Peyer's patch (tissue), 4 donors: Measurements from ENCODE around the gene REXO5.
"Not testable (repeated sequence)": the region's sequence is repeated elsewhere in the genome, so short reads cannot be mapped to it uniquely, and the experiment has no call there.

ENCODE experiments used
- CTCF ChIP-seq, 6 experiments: fragments of 450-650 bp in 4 of 6; fragments of 200-600 bp in 2 of 6; sonication (generic) in 1 of 6; IDR thresholded peaks; one replicate each; pipeline ENCODE4 v1.5.1; 2017 to 2019; ENCODE audit warnings: antibody characterized with exemption in 6 of 6, mild to moderate bottlenecking in 3 of 6, moderate library complexity in 1 of 6
- POLR2A ChIP-seq, 2 donors: fragments of 450-650 bp; IDR thresholded peaks; one replicate each; pipeline ENCODE4 v1.5.1; 2017; ENCODE audit warnings: antibody characterized with exemption in 2 of 2, mild to moderate bottlenecking in 2 of 2, moderate library complexity in 2 of 2

DNA sequence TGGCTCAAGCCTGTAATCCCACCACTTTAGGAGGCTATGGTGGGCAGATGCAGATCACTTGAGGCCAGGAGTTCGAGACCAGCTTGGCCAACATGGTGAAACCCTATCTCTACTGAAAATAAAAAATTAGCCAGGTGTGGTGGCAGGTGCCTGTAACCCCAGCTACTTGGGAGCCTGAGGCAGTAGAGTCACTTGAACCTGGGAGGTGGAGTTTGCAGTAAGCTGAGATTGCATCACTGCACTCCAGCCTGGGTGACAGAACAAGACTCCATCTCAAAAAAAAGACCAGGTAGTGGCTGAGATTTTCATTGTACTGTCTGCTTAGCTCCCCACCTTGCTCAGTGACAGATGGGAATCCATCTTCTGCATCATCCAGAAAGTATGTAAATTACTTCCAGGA is 41.9 kb upstream of the REXO5 start:
- TF ChIP-seq CTCF, POLR2A (IDR thresholded peaks at IDR 0.05): not testable (repeated sequence)
